Ishikawa (cell line): ENCODE results near the gene KIZ.

Source experiments
- CEBPB ChIP-seq: IDR thresholded peaks from 2 replicates; pipeline ENCODE4 v1.6.1; 2012
- CREB1 ChIP-seq: IDR thresholded peaks from 2 replicates; pipeline ENCODE4 v1.6.1; 2012; ENCODE audit warnings: low read depth
- EGR1 ChIP-seq: IDR thresholded peaks from 2 replicates; pipeline ENCODE4 v1.6.1; 2012
- EP300 ChIP-seq: IDR thresholded peaks from 2 replicates; pipeline ENCODE4 v1.6.1; 2012; ENCODE audit warnings: borderline replicate concordance
- FOXM1 ChIP-seq: IDR thresholded peaks from 2 replicates; pipeline ENCODE4 v1.6.1; 2012; ENCODE audit warnings: low read depth, borderline replicate concordance
- NFIC ChIP-seq: IDR thresholded peaks from 2 replicates; pipeline ENCODE4 v1.6.1; 2012
- RAD21 ChIP-seq: IDR thresholded peaks from 2 replicates; pipeline ENCODE4 v1.6.1; 2012; ENCODE audit warnings: low read depth
- TAF1 ChIP-seq: IDR thresholded peaks from 2 replicates; pipeline ENCODE4 v1.6.1; 2012; ENCODE audit warnings: low read depth, mild to moderate bottlenecking
- TCF12 ChIP-seq: IDR thresholded peaks from 2 replicates; pipeline ENCODE4 v1.6.1; 2012; ENCODE audit warnings: low read depth
- TEAD4 ChIP-seq: IDR thresholded peaks from 2 replicates; pipeline ENCODE4 v1.6.1; 2012
- YY1 ChIP-seq: IDR thresholded peaks from 2 replicates; pipeline ENCODE4 v1.6.1; 2012; ENCODE audit warnings: low read depth
- ZBTB7A ChIP-seq: IDR thresholded peaks from 2 replicates; pipeline ENCODE4 v1.6.1; 2012; ENCODE audit warnings: low read depth
- TF ChIP-seq, protein P1 (sequence below): IDR thresholded peaks from 2 replicates; pipeline ENCODE4 v1.6.1; 2012; ENCODE audit warnings: low read depth, mild to moderate bottlenecking
- TF ChIP-seq, protein P2 (sequence below): IDR thresholded peaks from 2 replicates; pipeline ENCODE4 v1.6.1; 2012
- TF ChIP-seq, protein P3 (sequence below): IDR thresholded peaks from 2 replicates; pipeline ENCODE4 v1.6.1; 2012

Gene KIZ

DNA sequence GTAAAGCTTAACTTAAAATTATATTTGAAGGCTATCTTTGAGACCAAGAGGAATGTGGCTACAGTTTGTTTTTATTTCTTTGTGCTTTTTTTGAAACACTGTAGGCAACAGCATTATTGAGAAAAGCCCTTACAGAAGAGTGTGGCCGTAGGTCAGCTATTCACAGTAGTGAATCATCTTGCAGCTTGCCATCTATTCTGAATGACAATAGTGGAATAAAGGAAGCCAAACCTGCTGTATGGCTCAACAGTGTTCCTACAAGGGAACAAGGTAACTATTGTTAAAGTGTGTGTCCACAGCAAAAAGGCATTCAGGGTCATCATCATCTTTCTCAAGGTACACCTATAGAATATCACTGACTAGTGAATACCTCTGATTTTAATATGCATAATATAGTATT is 88.5 kb downstream of the KIZ start:
- TF ChIP-seq, protein P1, sequence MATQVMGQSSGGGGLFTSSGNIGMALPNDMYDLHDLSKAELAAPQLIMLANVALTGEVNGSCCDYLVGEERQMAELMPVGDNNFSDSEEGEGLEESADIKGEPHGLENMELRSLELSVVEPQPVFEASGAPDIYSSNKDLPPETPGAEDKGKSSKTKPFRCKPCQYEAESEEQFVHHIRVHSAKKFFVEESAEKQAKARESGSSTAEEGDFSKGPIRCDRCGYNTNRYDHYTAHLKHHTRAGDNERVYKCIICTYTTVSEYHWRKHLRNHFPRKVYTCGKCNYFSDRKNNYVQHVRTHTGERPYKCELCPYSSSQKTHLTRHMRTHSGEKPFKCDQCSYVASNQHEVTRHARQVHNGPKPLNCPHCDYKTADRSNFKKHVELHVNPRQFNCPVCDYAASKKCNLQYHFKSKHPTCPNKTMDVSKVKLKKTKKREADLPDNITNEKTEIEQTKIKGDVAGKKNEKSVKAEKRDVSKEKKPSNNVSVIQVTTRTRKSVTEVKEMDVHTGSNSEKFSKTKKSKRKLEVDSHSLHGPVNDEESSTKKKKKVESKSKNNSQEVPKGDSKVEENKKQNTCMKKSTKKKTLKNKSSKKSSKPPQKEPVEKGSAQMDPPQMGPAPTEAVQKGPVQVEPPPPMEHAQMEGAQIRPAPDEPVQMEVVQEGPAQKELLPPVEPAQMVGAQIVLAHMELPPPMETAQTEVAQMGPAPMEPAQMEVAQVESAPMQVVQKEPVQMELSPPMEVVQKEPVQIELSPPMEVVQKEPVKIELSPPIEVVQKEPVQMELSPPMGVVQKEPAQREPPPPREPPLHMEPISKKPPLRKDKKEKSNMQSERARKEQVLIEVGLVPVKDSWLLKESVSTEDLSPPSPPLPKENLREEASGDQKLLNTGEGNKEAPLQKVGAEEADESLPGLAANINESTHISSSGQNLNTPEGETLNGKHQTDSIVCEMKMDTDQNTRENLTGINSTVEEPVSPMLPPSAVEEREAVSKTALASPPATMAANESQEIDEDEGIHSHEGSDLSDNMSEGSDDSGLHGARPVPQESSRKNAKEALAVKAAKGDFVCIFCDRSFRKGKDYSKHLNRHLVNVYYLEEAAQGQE, result no peak
- TF ChIP-seq, protein P2, sequence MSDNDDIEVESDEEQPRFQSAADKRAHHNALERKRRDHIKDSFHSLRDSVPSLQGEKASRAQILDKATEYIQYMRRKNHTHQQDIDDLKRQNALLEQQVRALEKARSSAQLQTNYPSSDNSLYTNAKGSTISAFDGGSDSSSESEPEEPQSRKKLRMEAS, result no peak
- no peak for TF ChIP-seq TAF1
- no peak for TF ChIP-seq NFIC
- no peak for TF ChIP-seq CEBPB

DNA sequence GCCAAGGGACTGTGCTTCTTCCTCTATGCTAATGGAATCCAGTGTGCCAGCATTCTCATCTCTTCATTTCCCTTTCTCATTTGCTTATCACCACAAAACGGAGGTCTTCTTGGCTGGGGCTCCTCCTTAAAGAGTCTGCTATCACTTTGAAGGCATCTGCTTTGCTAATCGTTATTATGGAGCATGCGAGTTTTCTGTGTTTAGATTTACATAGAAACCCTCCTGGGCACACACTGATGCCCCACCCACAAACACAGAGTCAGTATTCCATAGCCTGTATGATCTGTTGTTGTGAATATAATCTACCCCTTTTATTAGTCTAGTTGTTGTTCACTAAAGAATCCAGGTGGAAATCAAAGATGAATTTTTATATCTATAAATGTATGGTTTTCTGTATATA is 93.8 kb downstream of the KIZ start:
- TF ChIP-seq RAD21 (no peak), FOXM1 (no peak), EP300 (no peak), TCF12 (no peak), CEBPB (no peak), TEAD4 (no peak), YY1 (no peak), EGR1 (no peak)
- TF ChIP-seq, protein P2, result no peak
- TF ChIP-seq, protein P1, result no peak
- TF ChIP-seq, protein P3, sequence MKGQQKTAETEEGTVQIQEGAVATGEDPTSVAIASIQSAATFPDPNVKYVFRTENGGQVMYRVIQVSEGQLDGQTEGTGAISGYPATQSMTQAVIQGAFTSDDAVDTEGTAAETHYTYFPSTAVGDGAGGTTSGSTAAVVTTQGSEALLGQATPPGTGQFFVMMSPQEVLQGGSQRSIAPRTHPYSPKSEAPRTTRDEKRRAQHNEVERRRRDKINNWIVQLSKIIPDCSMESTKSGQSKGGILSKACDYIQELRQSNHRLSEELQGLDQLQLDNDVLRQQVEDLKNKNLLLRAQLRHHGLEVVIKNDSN, result no peak

DNA sequence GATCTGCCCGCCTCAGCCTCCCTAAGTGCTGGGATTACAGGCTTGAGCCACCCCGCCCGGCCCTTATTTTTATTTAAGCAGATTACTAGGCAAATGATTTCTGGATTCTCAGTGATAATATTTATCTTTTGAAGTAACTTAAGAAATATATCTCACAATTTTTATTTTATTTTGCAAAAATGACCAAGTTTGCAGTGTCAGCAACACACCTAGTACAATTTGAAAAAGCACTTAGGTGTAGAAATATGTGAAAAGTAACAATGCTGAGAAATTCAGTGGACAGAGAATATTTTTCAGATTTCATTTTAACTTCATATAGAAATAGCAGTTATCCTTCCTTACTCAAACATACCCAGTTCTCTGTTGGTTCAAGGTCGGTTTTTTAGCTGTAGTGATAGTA is 98.3 kb downstream of the KIZ start:
- no peak for TF ChIP-seq TCF12
- TF ChIP-seq TEAD4, result no peak
- TF ChIP-seq YY1, result no peak
- no peak for TF ChIP-seq FOXM1
- no peak for TF ChIP-seq ZBTB7A
- no peak for TF ChIP-seq TAF1
- TF ChIP-seq EGR1, result no peak
- TF ChIP-seq NFIC, result no peak
- TF ChIP-seq RAD21, result no peak
- TF ChIP-seq CREB1, result no peak
- TF ChIP-seq, protein P1, result no peak
- no peak for TF ChIP-seq CEBPB
- TF ChIP-seq, protein P3, result no peak
- no peak for TF ChIP-seq EP300
- TF ChIP-seq, protein P2, result no peak

DNA sequence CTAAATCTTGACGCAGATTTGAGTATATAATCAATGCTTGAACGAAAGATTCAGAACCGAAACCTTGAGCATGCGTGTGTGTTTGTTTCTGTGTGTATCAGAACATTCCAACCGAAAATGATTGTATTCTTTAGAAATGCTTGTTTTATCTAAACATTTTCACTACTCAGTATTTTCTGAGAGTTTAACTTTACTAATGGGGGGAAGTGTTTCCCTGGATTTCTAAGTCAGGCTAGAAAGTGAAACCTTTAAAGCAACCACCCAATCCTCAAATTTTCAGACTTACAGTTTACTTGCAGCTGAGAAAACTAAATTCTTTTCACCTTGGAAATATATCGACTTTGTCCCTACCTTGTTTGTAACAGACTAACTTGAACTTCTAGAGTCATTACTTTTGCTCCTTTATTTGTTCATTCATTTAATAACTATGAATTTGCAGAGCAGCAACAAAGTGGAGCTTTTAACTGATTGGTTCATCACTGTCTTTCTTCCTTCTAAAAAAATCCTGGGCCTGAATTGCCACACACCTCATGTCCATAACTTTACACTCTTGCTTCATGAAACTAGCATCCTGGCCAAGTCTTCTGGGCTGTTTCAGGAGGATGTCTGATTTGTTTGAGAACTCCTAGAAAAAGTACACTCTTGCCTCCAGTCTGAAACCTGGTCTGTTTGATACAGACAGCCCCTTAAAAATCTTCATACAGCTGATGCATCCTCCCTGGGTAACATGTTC is 99.5 kb downstream of the KIZ start:
- TF ChIP-seq, protein P1, result no peak
- no peak for TF ChIP-seq FOXM1
- TF ChIP-seq YY1, result no peak
- TF ChIP-seq, protein P3, result no peak
- no peak for TF ChIP-seq EGR1
- TF ChIP-seq TCF12, result no peak
- no peak for TF ChIP-seq TEAD4
- TF ChIP-seq, protein P2, result no peak
- TF ChIP-seq TAF1, result no peak
- no peak for TF ChIP-seq CEBPB
- no peak for TF ChIP-seq CREB1
- no peak for TF ChIP-seq RAD21
- no peak for TF ChIP-seq ZBTB7A
